Mammary epithelial cell (primary cell): ENCODE data around the gene TSHZ1.

ENCODE experiments used
- EZH2 ChIP-seq: IDR thresholded peaks from 2 replicates; pipeline ENCODE4 v1.6.1; 2012; ENCODE audit warnings: low read length, inconsistent platforms, borderline replicate concordance
- TF ChIP-seq, protein P1 (sequence below), 2 donors: IDR thresholded peaks in 1 of 2; conservative IDR thresholded peaks in 1 of 2; 2 replicates each; pipeline ENCODE4 v1.5.1; 2011 to 2012; ENCODE audit warnings: inconsistent platforms in 2 of 2, low read length in 2 of 2, mild to moderate bottlenecking in 2 of 2, control low read depth in 1 of 2, low read depth in 1 of 2; ENCODE audit not compliant: insufficient read depth in 1 of 2; ENCODE audit errors: extremely low read depth in 1 of 2

DNA sequence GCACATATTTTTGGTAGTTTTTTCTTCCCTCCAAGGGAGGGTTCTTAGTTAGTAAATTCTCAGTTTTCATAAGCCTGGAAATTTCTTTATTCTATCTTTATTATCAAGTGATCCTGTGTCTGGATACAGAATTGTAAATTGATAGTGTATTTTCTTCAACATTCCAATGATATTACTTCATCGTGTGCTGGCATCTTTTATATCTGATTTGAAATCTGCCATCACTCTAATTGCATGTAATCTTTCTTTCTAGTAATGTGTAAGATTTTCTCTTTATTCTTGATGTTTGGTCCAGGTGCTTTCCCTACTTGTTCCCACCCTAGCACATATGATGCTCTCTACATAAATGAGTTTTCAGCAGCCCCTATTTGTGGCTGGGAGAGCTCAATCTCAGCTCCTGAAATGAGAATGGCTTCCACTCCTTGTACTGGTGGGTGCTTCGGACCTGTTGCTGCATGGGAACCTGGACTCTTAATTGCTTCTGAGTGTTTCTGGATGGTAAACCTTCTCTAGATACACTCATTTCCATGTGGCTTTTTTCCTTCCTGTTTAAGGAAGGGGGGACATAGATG, 114.2 kb downstream of the TSHZ1 start:
- TF ChIP-seq, protein P1, sequence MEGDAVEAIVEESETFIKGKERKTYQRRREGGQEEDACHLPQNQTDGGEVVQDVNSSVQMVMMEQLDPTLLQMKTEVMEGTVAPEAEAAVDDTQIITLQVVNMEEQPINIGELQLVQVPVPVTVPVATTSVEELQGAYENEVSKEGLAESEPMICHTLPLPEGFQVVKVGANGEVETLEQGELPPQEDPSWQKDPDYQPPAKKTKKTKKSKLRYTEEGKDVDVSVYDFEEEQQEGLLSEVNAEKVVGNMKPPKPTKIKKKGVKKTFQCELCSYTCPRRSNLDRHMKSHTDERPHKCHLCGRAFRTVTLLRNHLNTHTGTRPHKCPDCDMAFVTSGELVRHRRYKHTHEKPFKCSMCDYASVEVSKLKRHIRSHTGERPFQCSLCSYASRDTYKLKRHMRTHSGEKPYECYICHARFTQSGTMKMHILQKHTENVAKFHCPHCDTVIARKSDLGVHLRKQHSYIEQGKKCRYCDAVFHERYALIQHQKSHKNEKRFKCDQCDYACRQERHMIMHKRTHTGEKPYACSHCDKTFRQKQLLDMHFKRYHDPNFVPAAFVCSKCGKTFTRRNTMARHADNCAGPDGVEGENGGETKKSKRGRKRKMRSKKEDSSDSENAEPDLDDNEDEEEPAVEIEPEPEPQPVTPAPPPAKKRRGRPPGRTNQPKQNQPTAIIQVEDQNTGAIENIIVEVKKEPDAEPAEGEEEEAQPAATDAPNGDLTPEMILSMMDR (conservative IDR thresholded peaks at IDR 0.05 in 1 of 2, IDR thresholded peaks at IDR 0.05 in 1 of 2; ENCODE audit: extremely low read depth in 1 of 2, insufficient read depth in 1 of 2, low read depth in 1 of 2, low read length in 2 of 2) = no peak
- no peak for TF ChIP-seq EZH2
